ENCODE results near the gene SETD5. TPM values are rescaled to one million over a fixed set of nuclear protein-coding genes. Genes with fewer than 3 reads are reported as not detected.

SETD5 gene
- total RNA-seq, 1 donor from 2014 or later = 123 TPM

GRCh38 chr3:9452417-9452816 is 55.0 kb downstream of the SETD5 start:
- Mint-ChIP-seq H3K4me1 (ENCODE audit: low read depth) (no peaks in the 10 kb centered on the region), H3K36me3 (ENCODE audit: low read depth) (peaks cover 43% of the 10 kb centered on the region), H3K27ac (ENCODE audit: unreplicated experiment) (peak overlapping the region; percentile 58), H3K27me3 (ENCODE audit: low read depth) (no peaks in the 10 kb centered on the region), H3K4me3 (ENCODE audit: unreplicated experiment) (no peak overlapping the region), H3K9me3 (ENCODE audit: low read depth) (no peaks in the 10 kb centered on the region)
- DNase-seq (ENCODE audit: low spot score) = no peak
- TF ChIP-seq CTCF (IDR thresholded peaks at IDR 0.05) = no peak

- Mint-ChIP-seq H3K4me1 (ENCODE audit: low read depth) (no peaks in the 10 kb centered on the region), H3K27me3 (ENCODE audit: low read depth) (no peaks in the 10 kb centered on the region), H3K36me3 (ENCODE audit: low read depth) (peaks cover 23% of the 10 kb centered on the region), H3K9me3 (ENCODE audit: low read depth) (no peaks in the 10 kb centered on the region), H3K27ac (ENCODE audit: unreplicated experiment) (no peak overlapping the region), H3K4me3 (ENCODE audit: unreplicated experiment) (no peak overlapping the region)
- no peak for TF ChIP-seq CTCF (IDR thresholded peaks at IDR 0.05)
- no peak for DNase-seq (ENCODE audit: low spot score)
Measured at GRCh38 chr3:9455596-9456131, 58.2 kb downstream of the SETD5 start.

GRCh38 chr3:9467451-9467850 is 70.0 kb downstream of the SETD5 start:
- H3K4me3 Mint-ChIP-seq (ENCODE audit: unreplicated experiment) = no peak overlapping the region

GRCh38 chr3:9468460-9468859 is 71.0 kb downstream of the SETD5 start:
- Mint-ChIP-seq H3K27ac (ENCODE audit: unreplicated experiment) (peak overlapping the region; percentile 78), H3K36me3 (ENCODE audit: low read depth) (peaks cover 58% of the 10 kb centered on the region), H3K4me1 (ENCODE audit: low read depth) (no peaks in the 10 kb centered on the region), H3K4me3 (ENCODE audit: unreplicated experiment) (no peak overlapping the region), H3K27me3 (ENCODE audit: low read depth) (no peaks in the 10 kb centered on the region), H3K9me3 (ENCODE audit: low read depth) (no peaks in the 10 kb centered on the region)
- DNase-seq (ENCODE audit: low spot score) = no peak
- TF ChIP-seq CTCF (IDR thresholded peaks at IDR 0.05) = no peak

More at GRCh38 chr3:9467451-9467850, 70.0 kb downstream of the SETD5 start:
- Mint-ChIP-seq H3K27me3 (ENCODE audit: low read depth) (no peaks in the 10 kb centered on the region), H3K9me3 (ENCODE audit: low read depth) (no peaks in the 10 kb centered on the region), H3K27ac (ENCODE audit: unreplicated experiment) (no peak overlapping the region), H3K36me3 (ENCODE audit: low read depth) (peaks cover 57% of the 10 kb centered on the region), H3K4me1 (ENCODE audit: low read depth) (no peaks in the 10 kb centered on the region)
- no peak for DNase-seq (ENCODE audit: low spot score)
- TF ChIP-seq CTCF (IDR thresholded peaks at IDR 0.05) = no peak

GRCh38 chr3:9469986-9470385 is 72.6 kb downstream of the SETD5 start:
- Mint-ChIP-seq H3K9me3 (ENCODE audit: low read depth) (no peaks in the 10 kb centered on the region), H3K4me1 (ENCODE audit: low read depth) (no peaks in the 10 kb centered on the region), H3K27ac (ENCODE audit: unreplicated experiment) (no peak overlapping the region), H3K4me3 (ENCODE audit: unreplicated experiment) (no peak overlapping the region), H3K36me3 (ENCODE audit: low read depth) (peaks cover 61% of the 10 kb centered on the region), H3K27me3 (ENCODE audit: low read depth) (no peaks in the 10 kb centered on the region)
- TF ChIP-seq CTCF (IDR thresholded peaks at IDR 0.05) = no peak
- DNase-seq (ENCODE audit: low spot score) = no peak

Data from chondrocyte (in vitro differentiated cells).